Measurements from ENCODE around the gene KCNMA1. TPM values are rescaled to one million over a fixed set of nuclear protein-coding genes. Genes with fewer than 3 reads are reported as not detected.

The KCNMA1 gene
- total RNA-seq, 1 donor from 2014 or later = 95.5 TPM

DNA sequence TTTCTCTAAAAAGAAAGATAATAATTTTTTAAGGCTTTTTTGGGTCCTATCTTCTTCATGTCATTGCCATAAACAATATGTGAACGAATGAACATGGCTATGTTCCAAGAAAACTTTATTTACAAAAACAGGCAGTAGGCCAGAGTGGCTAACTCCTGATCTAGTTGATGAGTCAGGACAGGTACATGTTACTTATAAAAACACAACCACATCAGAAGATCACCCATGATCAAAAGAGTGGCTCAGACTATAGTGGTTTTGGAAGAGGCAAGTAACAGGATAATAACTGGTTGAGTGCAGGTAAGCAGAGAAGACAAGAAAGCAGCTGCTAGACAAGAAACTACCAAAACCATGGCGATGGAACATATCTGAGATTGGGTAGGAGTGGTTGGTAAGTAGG, 468.7 kb downstream of the KCNMA1 start:
- no peak overlapping the region for H3K27ac Mint-ChIP-seq (ENCODE audit: unreplicated experiment)

DNA sequence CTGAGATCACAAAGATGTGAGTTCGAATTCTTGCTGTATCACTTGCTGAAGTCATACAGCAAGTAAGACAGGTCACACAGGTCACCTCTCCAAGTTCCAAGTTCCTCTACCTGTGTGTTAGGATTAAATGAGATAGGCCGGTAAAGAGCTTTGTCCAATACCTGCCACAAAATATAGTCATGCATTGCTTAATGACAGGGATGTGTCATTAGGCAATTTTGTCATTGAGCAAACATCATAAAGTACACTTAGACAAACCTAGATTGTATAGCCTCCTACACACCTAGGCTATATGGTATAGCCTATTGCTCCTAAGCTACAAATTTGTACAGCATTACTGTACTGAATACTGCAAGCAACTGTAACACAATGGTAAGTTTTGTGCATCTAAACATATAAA, 469.4 kb downstream of the KCNMA1 start:
- Mint-ChIP-seq H3K36me3 (ENCODE audit: unreplicated experiment) (no peaks in the 10 kb centered on the region), H3K4me3 (ENCODE audit: unreplicated experiment) (no peak overlapping the region), H3K9me3 (ENCODE audit: unreplicated experiment) (no peaks in the 10 kb centered on the region), H3K4me1 (ENCODE audit: unreplicated experiment) (peaks cover 5% of the 10 kb centered on the region), H3K27ac (ENCODE audit: unreplicated experiment) (no peak overlapping the region), H3K27me3 (ENCODE audit: unreplicated experiment) (no peaks in the 10 kb centered on the region)
- TF ChIP-seq, protein P1, sequence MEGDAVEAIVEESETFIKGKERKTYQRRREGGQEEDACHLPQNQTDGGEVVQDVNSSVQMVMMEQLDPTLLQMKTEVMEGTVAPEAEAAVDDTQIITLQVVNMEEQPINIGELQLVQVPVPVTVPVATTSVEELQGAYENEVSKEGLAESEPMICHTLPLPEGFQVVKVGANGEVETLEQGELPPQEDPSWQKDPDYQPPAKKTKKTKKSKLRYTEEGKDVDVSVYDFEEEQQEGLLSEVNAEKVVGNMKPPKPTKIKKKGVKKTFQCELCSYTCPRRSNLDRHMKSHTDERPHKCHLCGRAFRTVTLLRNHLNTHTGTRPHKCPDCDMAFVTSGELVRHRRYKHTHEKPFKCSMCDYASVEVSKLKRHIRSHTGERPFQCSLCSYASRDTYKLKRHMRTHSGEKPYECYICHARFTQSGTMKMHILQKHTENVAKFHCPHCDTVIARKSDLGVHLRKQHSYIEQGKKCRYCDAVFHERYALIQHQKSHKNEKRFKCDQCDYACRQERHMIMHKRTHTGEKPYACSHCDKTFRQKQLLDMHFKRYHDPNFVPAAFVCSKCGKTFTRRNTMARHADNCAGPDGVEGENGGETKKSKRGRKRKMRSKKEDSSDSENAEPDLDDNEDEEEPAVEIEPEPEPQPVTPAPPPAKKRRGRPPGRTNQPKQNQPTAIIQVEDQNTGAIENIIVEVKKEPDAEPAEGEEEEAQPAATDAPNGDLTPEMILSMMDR (IDR thresholded peaks at IDR 0.05) = no peak
- no peak for DNase-seq (ENCODE audit: extremely low spot score, unreplicated experiment)

More for the DNA sequence above, 468.7 kb downstream of the KCNMA1 start:
- Mint-ChIP-seq H3K9me3 (ENCODE audit: unreplicated experiment) (no peaks in the 10 kb centered on the region), H3K4me1 (ENCODE audit: unreplicated experiment) (peaks cover 7% of the 10 kb centered on the region), H3K4me3 (ENCODE audit: unreplicated experiment) (no peak overlapping the region), H3K27me3 (ENCODE audit: unreplicated experiment) (no peaks in the 10 kb centered on the region), H3K36me3 (ENCODE audit: unreplicated experiment) (no peaks in the 10 kb centered on the region)
- TF ChIP-seq, protein P1 (IDR thresholded peaks at IDR 0.05) = no peak
- no peak for DNase-seq (ENCODE audit: extremely low spot score, unreplicated experiment)

DNA sequence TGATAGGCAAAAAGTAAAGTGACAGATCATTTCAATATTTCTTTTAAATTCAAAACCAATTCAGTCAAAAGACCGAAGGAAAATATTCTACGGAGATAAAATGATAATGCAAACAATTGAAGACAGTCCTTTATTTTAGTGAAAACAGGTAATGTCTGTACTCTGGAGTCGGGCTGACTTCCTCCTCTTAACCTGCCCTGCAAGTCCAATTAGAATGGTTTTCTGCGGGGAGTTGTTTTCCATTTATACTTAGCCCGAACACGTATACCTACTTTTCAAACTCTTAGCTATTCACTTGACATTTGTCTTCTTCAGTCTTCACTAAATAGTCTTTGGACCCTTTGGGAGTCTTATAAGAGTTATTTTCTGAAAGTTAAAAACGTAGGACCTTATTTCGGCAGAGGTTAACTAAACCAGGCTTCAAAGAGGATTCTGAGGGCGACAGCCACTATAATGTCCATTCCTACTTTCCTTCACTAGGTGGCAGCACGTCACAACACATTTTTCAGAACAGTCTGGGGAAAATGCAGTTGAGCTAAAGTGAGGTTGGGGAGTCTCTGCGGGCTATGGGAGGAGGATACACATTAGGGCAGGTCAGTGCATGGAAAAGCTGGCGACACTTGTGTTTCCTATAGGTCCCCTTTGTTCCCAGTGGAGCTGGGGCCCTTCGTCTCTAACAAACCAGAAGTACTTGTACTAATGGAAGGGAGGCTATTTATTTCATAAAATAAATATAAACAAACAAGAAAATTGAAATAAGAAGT, 472.0 kb downstream of the KCNMA1 start:
- TF ChIP-seq, protein P1 (IDR thresholded peaks at IDR 0.05) = peak; percentile 84
- DNase-seq (ENCODE audit: extremely low spot score, unreplicated experiment) = no peak
- no peaks in the 10 kb centered on the region for H3K36me3 Mint-ChIP-seq (ENCODE audit: unreplicated experiment)
- no peaks in the 10 kb centered on the region for H3K9me3 Mint-ChIP-seq (ENCODE audit: unreplicated experiment)
- no peaks in the 10 kb centered on the region for H3K27me3 Mint-ChIP-seq (ENCODE audit: unreplicated experiment)
- H3K4me1 Mint-ChIP-seq (ENCODE audit: unreplicated experiment) = peaks cover 22% of the 10 kb centered on the region
- peak overlapping the region; percentile 60 for H3K4me3 Mint-ChIP-seq (ENCODE audit: unreplicated experiment)
- H3K27ac Mint-ChIP-seq (ENCODE audit: unreplicated experiment) = no peak overlapping the region

DNA sequence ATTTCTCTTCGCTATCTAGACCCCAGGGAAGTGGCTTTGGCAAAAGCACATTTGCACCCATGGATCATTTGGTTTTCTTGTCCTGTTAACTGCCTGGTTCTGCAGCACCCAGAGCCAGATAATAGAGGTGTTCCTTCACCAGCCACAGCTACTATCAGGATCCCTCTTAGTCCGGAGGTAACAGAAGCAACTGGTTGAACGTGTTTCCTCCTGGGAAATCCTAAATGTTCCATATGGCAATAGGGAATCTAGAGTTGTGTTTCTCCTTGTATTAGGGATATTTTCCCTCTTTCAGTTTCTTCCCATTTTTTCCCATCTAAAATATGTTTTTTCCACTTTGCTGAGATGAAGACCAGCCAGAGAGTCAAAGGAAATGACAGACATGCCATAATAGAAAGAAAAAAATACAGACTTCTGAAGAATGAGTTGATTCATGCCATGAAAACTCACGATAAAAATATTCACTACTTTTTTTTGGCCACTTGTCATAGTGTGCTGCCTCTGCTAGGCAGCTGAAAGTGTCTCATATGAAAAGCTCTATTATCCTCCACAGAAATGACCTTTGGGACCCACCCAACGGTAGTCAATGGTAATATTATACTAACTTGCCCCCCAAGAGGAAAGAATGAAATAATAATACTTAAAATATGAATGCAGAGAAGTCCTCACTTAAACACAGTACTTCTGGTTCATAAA, 472.8 kb downstream of the KCNMA1 start:
- no peak overlapping the region for H3K27ac Mint-ChIP-seq (ENCODE audit: unreplicated experiment)
- H3K4me3 Mint-ChIP-seq (ENCODE audit: unreplicated experiment) = peak overlapping the region; percentile 7
- H3K36me3 Mint-ChIP-seq (ENCODE audit: unreplicated experiment) = no peaks in the 10 kb centered on the region
- H3K27me3 Mint-ChIP-seq (ENCODE audit: unreplicated experiment) = no peaks in the 10 kb centered on the region
- TF ChIP-seq, protein P1 (IDR thresholded peaks at IDR 0.05) = no peak
- H3K4me1 Mint-ChIP-seq (ENCODE audit: unreplicated experiment) = peaks cover 31% of the 10 kb centered on the region
- no peak for DNase-seq (ENCODE audit: extremely low spot score, unreplicated experiment)
- H3K9me3 Mint-ChIP-seq (ENCODE audit: unreplicated experiment) = no peaks in the 10 kb centered on the region

DNA sequence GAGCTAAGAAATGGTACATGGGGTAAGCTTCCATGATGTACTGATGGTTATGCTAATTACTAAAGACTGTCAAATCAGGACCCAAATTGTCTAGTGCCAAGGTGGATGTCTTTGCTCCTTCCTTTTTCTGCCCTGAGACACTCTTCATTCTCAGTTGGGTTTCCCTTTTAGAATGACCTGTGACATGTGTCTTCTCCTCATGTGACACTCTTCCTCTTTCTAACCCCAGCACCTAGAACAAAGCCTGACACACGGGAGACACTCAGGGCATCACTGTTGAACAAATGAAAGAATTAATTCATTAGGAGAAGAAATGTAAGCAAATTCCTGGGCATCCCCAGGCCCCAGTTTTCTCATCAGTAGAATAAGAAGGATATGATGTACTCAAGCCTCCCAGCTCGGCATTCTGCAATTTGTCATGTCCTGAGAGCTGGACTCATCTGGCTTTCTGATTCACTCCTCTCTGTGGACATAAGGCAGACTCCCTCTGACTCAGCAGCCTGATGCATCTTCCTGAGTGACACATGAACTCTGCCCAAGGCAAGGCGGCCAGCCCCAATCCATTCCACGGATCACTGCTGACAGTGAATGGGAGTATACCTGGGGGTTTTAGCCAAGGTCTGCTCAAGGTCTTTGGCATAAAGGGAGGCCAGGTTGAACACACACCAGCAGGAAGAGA, 473.8 kb downstream of the KCNMA1 start:
- peaks cover 39% of the 10 kb centered on the region for H3K4me1 Mint-ChIP-seq (ENCODE audit: unreplicated experiment)
- no peaks in the 10 kb centered on the region for H3K9me3 Mint-ChIP-seq (ENCODE audit: unreplicated experiment)
- DNase-seq (ENCODE audit: extremely low spot score, unreplicated experiment) = peak; percentile 86
- peak overlapping the region; percentile 33 for H3K4me3 Mint-ChIP-seq (ENCODE audit: unreplicated experiment)
- H3K36me3 Mint-ChIP-seq (ENCODE audit: unreplicated experiment) = no peaks in the 10 kb centered on the region
- H3K27me3 Mint-ChIP-seq (ENCODE audit: unreplicated experiment) = no peaks in the 10 kb centered on the region
- no peak overlapping the region for H3K27ac Mint-ChIP-seq (ENCODE audit: unreplicated experiment)
- TF ChIP-seq, protein P1 (IDR thresholded peaks at IDR 0.05) = no peak

Measured in osteocyte (in vitro differentiated cells).